Lower leg skin (tissue), 4 donors: ENCODE results near the gene UNC13B. TPM values are rescaled to one million over a fixed set of nuclear protein-coding genes. Genes with fewer than 3 reads are reported as not detected.

Experiments
- DNase-seq, 2 donors: peaks; one replicate each; pipeline ENCODE4 v3.0.0-alpha.2; 2019; ENCODE audit warnings: low spot score in 2 of 2
- H3K4me3 ChIP-seq: fragments of 200-600 bp; sonication (generic); 2 replicates; pipeline ENCODE4 v1.5.1; 2017; ENCODE audit warnings: mild to moderate bottlenecking, low read depth; ENCODE audit not compliant: poor library complexity, severe bottlenecking
- POLR2A ChIP-seq, 2 donors: fragments of 450-650 bp; IDR thresholded peaks; one replicate each; pipeline ENCODE4 v1.6.1; 2016 to 2017; ENCODE audit warnings: antibody characterized with exemption in 2 of 2, mild to moderate bottlenecking in 1 of 2, moderate library complexity in 1 of 2
- WGBS, 2 donors: methylation state at CpG; one replicate each; pipeline ENCODE4 v1.1.5; 2018; 5-methylcytosine and 5-hydroxymethylcytosine counted together
- intact Hi-C: fragments of 100-400 bp; cut with DNase I; formaldehyde crosslinking; loops from one replicate; pipeline ENCODE4 v1.15.0; 2023; ENCODE audit warnings: low total_unique reads
- total RNA-seq, 4 donors: library from RNA; depleted of rRNA; stranded (reverse); fragments of >200 nt; gene quantifications; one replicate each; pipeline ENCODE4 v1.1.0, GENCODE V29; 2016
- TF ChIP-seq, protein P1 (sequence below), 3 donors: fragments of 450-650 bp; IDR thresholded peaks; one replicate each; pipeline ENCODE4 v1.5.1; 2016; ENCODE audit warnings: antibody characterized with exemption in 3 of 3, mild to moderate bottlenecking in 3 of 3, moderate library complexity in 2 of 3

The UNC13B gene
- total RNA-seq, 4 donors from 2014 or later, result 11.9 to 29.0 (median 27.5) TPM

DNA sequence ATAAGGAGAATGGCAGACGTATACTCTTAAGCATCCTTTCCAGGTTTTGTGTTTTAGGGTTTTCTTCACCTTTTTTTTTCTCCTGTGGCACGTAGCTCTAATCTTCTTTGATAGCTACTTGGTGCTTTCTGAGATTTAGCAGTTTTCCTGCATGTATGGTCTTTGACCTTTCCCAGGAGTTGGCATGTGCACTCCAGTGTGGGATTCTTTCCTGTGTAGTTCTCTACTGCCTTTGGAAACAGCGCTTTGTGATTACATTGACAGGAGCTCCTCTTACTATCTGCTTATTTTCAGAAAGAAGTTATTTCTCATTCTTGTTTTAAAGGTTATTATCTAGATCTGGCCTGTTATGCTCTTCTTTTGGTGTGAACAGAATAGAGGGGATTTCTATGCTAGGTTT, 65.5 kb downstream of the UNC13B start:
- H3K4me3 ChIP-seq, result no peak overlapping the region
- intact Hi-C loops, result no loop called here
- whole genome bisulfite sequencing, 2 donors, result 77 to 78% methylated on average over 3 of the region's 3 CpGs
- TF ChIP-seq, protein P1, sequence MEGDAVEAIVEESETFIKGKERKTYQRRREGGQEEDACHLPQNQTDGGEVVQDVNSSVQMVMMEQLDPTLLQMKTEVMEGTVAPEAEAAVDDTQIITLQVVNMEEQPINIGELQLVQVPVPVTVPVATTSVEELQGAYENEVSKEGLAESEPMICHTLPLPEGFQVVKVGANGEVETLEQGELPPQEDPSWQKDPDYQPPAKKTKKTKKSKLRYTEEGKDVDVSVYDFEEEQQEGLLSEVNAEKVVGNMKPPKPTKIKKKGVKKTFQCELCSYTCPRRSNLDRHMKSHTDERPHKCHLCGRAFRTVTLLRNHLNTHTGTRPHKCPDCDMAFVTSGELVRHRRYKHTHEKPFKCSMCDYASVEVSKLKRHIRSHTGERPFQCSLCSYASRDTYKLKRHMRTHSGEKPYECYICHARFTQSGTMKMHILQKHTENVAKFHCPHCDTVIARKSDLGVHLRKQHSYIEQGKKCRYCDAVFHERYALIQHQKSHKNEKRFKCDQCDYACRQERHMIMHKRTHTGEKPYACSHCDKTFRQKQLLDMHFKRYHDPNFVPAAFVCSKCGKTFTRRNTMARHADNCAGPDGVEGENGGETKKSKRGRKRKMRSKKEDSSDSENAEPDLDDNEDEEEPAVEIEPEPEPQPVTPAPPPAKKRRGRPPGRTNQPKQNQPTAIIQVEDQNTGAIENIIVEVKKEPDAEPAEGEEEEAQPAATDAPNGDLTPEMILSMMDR (IDR thresholded peaks at IDR 0.05), result no peak
- no peak for TF ChIP-seq POLR2A (IDR thresholded peaks at IDR 0.05)
- no peak for DNase-seq

- WGBS, 2 donors, result 47 to 48% methylated on average over 1 of the region's 1 CpG
- H3K4me3 ChIP-seq, result no peak overlapping the region
- intact Hi-C loops, result no loop called here
- no peak for DNase-seq
- TF ChIP-seq POLR2A (IDR thresholded peaks at IDR 0.05), result no peak
- TF ChIP-seq, protein P1 (IDR thresholded peaks at IDR 0.05), result no peak
Observed at GRCh38 chr9:35229066-35229778, 67.4 kb downstream of the UNC13B start.

DNA sequence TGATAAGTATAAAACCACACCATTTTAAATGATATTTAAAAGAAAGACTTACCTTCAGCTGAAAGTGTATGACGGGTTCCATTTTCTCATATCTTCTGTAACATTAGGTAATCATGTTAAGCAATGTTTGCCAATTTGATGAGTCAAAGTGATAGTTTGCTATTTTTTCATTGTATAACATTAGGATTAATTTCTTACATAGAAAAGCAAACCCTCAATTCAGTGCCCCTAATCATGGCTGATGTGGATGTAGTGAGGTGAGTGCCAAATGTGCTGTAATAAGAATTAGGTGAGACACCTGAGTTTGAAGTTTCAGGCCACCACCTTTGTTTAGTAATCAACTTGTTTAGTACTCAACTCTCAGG, 68.0 kb downstream of the UNC13B start:
- H3K4me3 ChIP-seq, result no peak overlapping the region
- intact Hi-C loops, result no loop called here
- no peak for DNase-seq
- no peak for TF ChIP-seq POLR2A (IDR thresholded peaks at IDR 0.05)
- TF ChIP-seq, protein P1 (IDR thresholded peaks at IDR 0.05), result no peak
- 69 to 70% methylated on average over 1 of the region's 1 CpG for WGBS, 2 donors

DNA sequence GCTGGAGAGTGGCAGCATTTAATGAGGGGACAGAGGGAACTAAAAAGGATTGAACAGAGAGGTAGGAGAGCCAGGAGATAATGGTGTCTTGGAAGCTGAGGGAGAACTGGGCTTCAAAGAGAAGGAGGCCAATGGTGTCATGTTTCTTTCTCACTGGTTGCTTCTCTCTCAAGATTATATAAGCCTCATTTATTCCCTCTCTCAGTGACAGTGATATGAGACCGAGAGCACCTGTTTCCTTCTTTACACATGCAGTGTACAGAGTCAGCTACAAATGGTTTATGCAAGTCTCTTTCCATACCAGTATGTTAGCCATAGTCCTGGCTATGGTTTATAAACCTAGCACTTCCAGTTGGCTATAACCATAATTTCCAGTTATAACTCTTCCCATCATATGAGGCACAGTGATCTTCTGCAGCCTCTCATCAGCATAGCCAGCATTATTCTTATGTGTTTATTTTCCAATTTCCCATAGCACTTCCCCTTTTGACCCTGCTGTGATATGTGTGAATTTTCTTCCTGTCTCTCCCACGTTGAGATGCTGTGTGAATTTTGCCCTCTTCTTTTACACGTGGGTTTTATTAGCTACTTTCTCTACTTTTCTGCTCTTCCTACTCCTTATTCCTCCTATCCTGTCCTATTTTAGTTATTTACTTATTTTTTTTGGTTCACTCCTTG, 71.2 kb downstream of the UNC13B start:
- WGBS, 2 donors, result 68 to 71% methylated on average over 3 of the region's 3 CpGs
- no peak overlapping the region for H3K4me3 ChIP-seq
- intact Hi-C loops, result no loop called here
- TF ChIP-seq, protein P1 (IDR thresholded peaks at IDR 0.05), result no peak
- no peak for TF ChIP-seq POLR2A (IDR thresholded peaks at IDR 0.05)
- DNase-seq, result no peak

DNA sequence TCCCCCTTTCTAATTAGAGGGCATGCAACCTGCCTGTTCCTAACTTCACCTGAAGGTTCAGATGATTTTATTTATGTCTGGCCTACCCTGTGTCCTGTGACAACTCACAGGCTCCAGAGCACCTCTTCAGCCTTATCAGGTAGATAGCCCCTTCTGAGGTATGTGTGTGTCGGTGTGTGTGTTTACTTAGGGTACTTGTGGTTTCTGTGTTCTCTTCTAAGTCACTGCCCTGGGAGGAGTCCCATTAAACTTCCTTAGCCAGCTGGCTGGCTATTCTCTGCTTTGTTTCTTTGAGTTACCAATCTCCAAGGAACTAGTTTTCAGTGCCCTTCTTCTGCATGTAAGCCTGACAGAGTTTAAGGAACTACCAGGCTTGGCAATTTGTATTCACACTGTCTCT, 74.9 kb downstream of the UNC13B start:
- no peak overlapping the region for H3K4me3 ChIP-seq
- TF ChIP-seq, protein P1 (IDR thresholded peaks at IDR 0.05), result no peak
- TF ChIP-seq POLR2A (IDR thresholded peaks at IDR 0.05), result no peak
- WGBS, 2 donors, result 63 to 76% methylated on average over 1 of the region's 1 CpG
- intact Hi-C loops, result no loop called here
- no peak for DNase-seq
